Endothelial cell of umbilical vein (primary cell): Measurements from ENCODE around the gene TSPAN9. TPM values are rescaled to one million over a fixed set of nuclear protein-coding genes. Genes with fewer than 3 reads are reported as not detected.

Source experiments
- BruUV-seq: library from RNA; stranded (reverse); fragments of 400-500 nt; replicated peaks from 2 replicates; lab custom pipeline; 2021; lab: Mats Ljungman, UMichigan
- CTCF ChIA-PET: fragments of 300-600, 350-600 bp; sonication (Branson Sonifier 250); formaldehyde crosslinking; loops from one replicate; lab custom pipeline; 2021; ENCODE audit warnings: antibody characterized with exemption, inconsistent platforms; lab: Charles Lee
- POLR2A ChIA-PET: fragments of 300-600, 350-600 bp; sonication (Branson Sonifier 250); formaldehyde crosslinking; loops from one replicate; lab custom pipeline; 2021; ENCODE audit warnings: antibody characterized with exemption, inconsistent platforms; lab: Charles Lee
- DNase-seq: peaks from one replicate; pipeline ENCODE4 v3.0.0-alpha.2; 2011; ENCODE audit warnings: low read depth, low spot score
- FAIRE-seq: peaks from 2 replicates; lab custom pipeline; 2011; peaks lifted over from hg19 to GRCh38; lab: Jason Lieb, UNC
- H2AFZ ChIP-seq: 2 replicates; pipeline ENCODE4 v1.6.0; 2012; ENCODE audit warnings: low read depth, low read length, control low read depth, inconsistent platforms
- H3K27ac ChIP-seq: 2 replicates; pipeline ENCODE4 v1.5.1; 2011; ENCODE audit warnings: low read depth, mild to moderate bottlenecking, control low read depth, low read length, moderate library complexity; ENCODE audit not compliant: insufficient read depth
- H3K27me3 ChIP-seq, 2 experiments: 2 replicates each; pipeline versions ENCODE4 v1.6.0 to v1.6.1; 2011; ENCODE audit warnings: low read length in 2 of 2, mixed read lengths in 1 of 2; ENCODE audit not compliant: control insufficient read depth in 2 of 2, insufficient read depth in 2 of 2
- H3K36me3 ChIP-seq, 2 experiments: 2 replicates in 1 of 2; 3 replicates in 1 of 2; pipeline ENCODE4 v1.5.1; 2011; ENCODE audit warnings: low read length in 2 of 2, mild to moderate bottlenecking in 1 of 2, moderate library complexity in 1 of 2; ENCODE audit not compliant: control insufficient read depth in 2 of 2, insufficient read depth in 2 of 2; ENCODE audit errors: extremely low read depth in 1 of 2
- H3K4me1 ChIP-seq: 3 replicates; pipeline ENCODE4 v1.5.1; 2011; ENCODE audit warnings: mild to moderate bottlenecking, low read length; ENCODE audit not compliant: control insufficient read depth, insufficient read depth; ENCODE audit errors: extremely low read depth
- H3K4me2 ChIP-seq: 2 replicates; pipeline ENCODE4 v1.6.1; 2011; ENCODE audit warnings: low read length, control low read depth, mixed read lengths; ENCODE audit not compliant: insufficient read depth
- H3K4me3 ChIP-seq, 3 experiments: fragments of 200-600 bp in 1 of 3; sonication (generic), shearing (Covaris generic) in 1 of 3; replicated peaks in 1 of 3; 2 replicates each; pipeline ENCODE4 v1.5.1; 2011 to 2016; ENCODE audit warnings: control low read depth in 3 of 3, low read length in 3 of 3, mild to moderate bottlenecking in 2 of 3, inconsistent platforms in 1 of 3, low read depth in 1 of 3, moderate library complexity in 1 of 3; ENCODE audit not compliant: insufficient read depth in 1 of 3
- H3K79me2 ChIP-seq: 2 replicates; pipeline ENCODE4 v1.6.0; 2012; ENCODE audit warnings: low read length, inconsistent platforms; ENCODE audit not compliant: control insufficient read depth, insufficient read depth
- H3K9ac ChIP-seq: replicated peaks from 2 replicates; pipeline ENCODE3; 2011; ENCODE audit warnings: low read length, control low read depth; ENCODE audit not compliant: insufficient read depth; ENCODE audit errors: extremely low read depth
- H3K9me1 ChIP-seq: replicated peaks from 3 replicates; pipeline ENCODE4 v1.6.0; 2011; ENCODE audit warnings: mild to moderate bottlenecking, low read length; ENCODE audit not compliant: control insufficient read depth, insufficient read depth; ENCODE audit errors: extremely low read depth
- H3K9me3 ChIP-seq: replicated peaks from 2 replicates; pipeline ENCODE4 v1.5.1; 2012; ENCODE audit warnings: low read length, inconsistent platforms; ENCODE audit not compliant: control insufficient read depth, insufficient read depth
- H4K20me1 ChIP-seq: replicated peaks from 2 replicates; pipeline ENCODE3; 2011; ENCODE audit warnings: mild to moderate bottlenecking, low read length; ENCODE audit not compliant: control insufficient read depth, insufficient read depth; ENCODE audit errors: extremely low read depth
- CTCF ChIP-seq, 2 donors: IDR thresholded peaks; 1 replicate in 1 of 2; 2 replicates in 1 of 2; pipeline ENCODE4 v1.5.1; 2011; ENCODE audit warnings: low read length in 2 of 2, mild to moderate bottlenecking in 2 of 2, moderate library complexity in 2 of 2, control low read depth in 1 of 2, inconsistent platforms in 1 of 2, low read depth in 1 of 2; ENCODE audit not compliant: insufficient read depth in 1 of 2; ENCODE audit errors: extremely low read depth in 1 of 2
- EZH2 ChIP-seq: IDR thresholded peaks from 2 replicates; pipeline ENCODE4 v1.6.1; 2012; ENCODE audit warnings: borderline replicate concordance, low read depth, mild to moderate bottlenecking, moderate library complexity, low read length, inconsistent platforms; ENCODE audit not compliant: severe bottlenecking
- FOS ChIP-seq: IDR thresholded peaks from 2 replicates; pipeline ENCODE4 v1.6.1; 2011; ENCODE audit warnings: mild to moderate bottlenecking, low read length, moderate library complexity, borderline replicate concordance; ENCODE audit not compliant: insufficient read depth
- GATA2 ChIP-seq: IDR thresholded peaks from 2 replicates; pipeline ENCODE4 v1.7.0; 2011; ENCODE audit warnings: low read depth, mild to moderate bottlenecking, moderate library complexity, mixed read lengths, low read length; ENCODE audit not compliant: insufficient read length, insufficient read depth
- JUN ChIP-seq: IDR thresholded peaks from 2 replicates; pipeline ENCODE4 v1.6.1; 2011; ENCODE audit warnings: borderline replicate concordance, low read depth; ENCODE audit not compliant: insufficient read length, insufficient read depth
- MAX ChIP-seq: IDR thresholded peaks from 2 replicates; pipeline ENCODE4 v1.6.1; 2011; ENCODE audit not compliant: insufficient read depth, insufficient read length
- MYC ChIP-seq: IDR thresholded peaks from one replicate; pipeline ENCODE4 v1.6.1; 2011; ENCODE audit warnings: mild to moderate bottlenecking, low read depth, low read length
- POLR2A ChIP-seq: IDR thresholded peaks from 2 replicates; pipeline ENCODE4 v1.6.1; 2012; ENCODE audit warnings: low read depth, mild to moderate bottlenecking, control low read depth, low read length
- POLR2AphosphoS5 ChIP-seq: IDR thresholded peaks from 2 replicates; pipeline ENCODE4 v1.6.1; 2012; ENCODE audit warnings: low read depth, mild to moderate bottlenecking, control low read depth, low read length, moderate library complexity; ENCODE audit not compliant: insufficient read depth
- dilution Hi-C: fragments of 300-500 bp; cut with MboI; formaldehyde crosslinking; loops from one replicate; pipeline ENCODE4 v1.15.0; 2019; ENCODE audit warnings: low sequenced_read_pairs; ENCODE audit not compliant: extremely low pct_ligation_motif_present
- intact Hi-C: fragments of 100-400 bp; cut with micrococcal nuclease; formaldehyde crosslinking; loops from one replicate; pipeline ENCODE4 v1.10.0; 2022
- polyA plus RNA-seq, 4 experiments: library from polyadenylated mRNA; depleted of rRNA in 3 of 4; stranded (reverse) in 3 of 4; unstranded in 1 of 4; fragments of >200 nt; gene quantifications; 2 replicates each; pipeline versions ENCODE4 v1.2.1 to v1.2.3, GENCODE V29; 2011 to 2012; ENCODE audit warnings: missing spikeins in 1 of 4
- total RNA-seq: library from RNA; stranded (reverse); gene quantifications from 2 replicates; pipeline ENCODE4 v1.2.3, GENCODE V29; 2021

The TSPAN9 gene
- total and polyA plus RNA-seq, 2 donors (not counting 3 experiments of a cell fraction or from before 2014, with no cell fraction given), result 43.3 to 66.8 TPM

DNA sequence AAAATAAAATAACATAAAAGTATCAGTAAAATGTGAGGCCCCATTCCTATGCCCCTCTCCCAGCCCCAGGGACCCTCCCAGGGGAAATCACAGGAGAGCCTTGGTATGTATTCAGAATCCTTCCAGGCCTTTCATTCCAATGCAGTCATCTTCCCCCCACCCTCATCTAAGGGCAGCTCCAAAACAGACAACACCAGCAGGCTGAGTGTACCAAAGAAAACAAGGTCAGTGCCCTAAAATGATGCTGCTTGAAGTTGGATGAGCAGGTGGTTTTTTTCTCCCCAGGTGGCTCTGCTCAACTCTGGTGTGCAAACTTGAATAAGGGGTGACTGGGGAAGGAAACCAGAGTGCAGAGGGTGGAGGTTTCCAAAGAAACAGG is 56.2 kb downstream of the TSPAN9 start:
- Histone ChIP-seq H3K9ac (no peak overlapping the region), H2AFZ (no peak overlapping the region), H3K27me3 (no peaks in the 10 kb centered on the region), H3K4me3 (no peak overlapping the region), H3K79me2 (no peaks in the 10 kb centered on the region), H4K20me1 (no peaks in the 10 kb centered on the region), H3K27ac (no peak overlapping the region), H3K9me3 (no peaks in the 10 kb centered on the region), H3K36me3 (no peaks in the 10 kb centered on the region), H3K9me1 (no peaks in the 10 kb centered on the region), H3K4me1 (peaks cover 26% of the 10 kb centered on the region), H3K4me2 (no peak overlapping the region)
- FAIRE-seq (no peak), DNase-seq (no peak)
- TF ChIP-seq FOS, result no peak
- ChIA-PET CTCF (interaction anchor here (1.1 to 14.7 kb wide), 6 partner anchors 10 to 146 kb away, joined by 3 to 312 read pairs (median 4); no protein-coding TSS in a partner anchor), POLR2A (no interaction called here)
- BruUV-seq, result no TSS peak
- intact Hi-C loops (loop anchor here (2.0 kb wide), 1 partner anchor 19 kb away; no protein-coding TSS in a partner anchor), dilution Hi-C loops (loop anchor here (5.0 kb wide), 1 partner anchor 144 kb away; no protein-coding TSS in a partner anchor)

DNA sequence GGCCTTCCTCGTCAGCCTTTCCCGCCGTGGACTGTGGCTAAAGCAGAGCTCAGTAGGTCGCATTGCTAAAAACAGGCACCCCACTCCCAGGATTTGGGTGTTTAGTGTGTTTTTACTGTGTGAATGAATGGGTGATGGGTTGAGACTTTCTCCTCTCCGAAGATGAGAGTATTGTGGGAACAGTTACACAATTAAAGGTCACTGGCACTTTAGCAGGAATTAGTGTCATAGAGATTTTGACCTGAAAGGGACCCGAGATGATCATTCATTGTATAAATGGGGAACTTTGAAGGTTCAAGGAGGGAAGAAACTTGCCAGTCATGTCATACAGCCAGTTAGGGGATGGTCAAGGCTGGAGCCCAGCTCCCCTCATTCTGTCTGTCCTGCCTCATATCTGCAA is 56.9 kb downstream of the TSPAN9 start:
- no peak for DNase-seq
- Histone ChIP-seq H3K4me1 (peaks cover 24% of the 10 kb centered on the region), H3K79me2 (no peaks in the 10 kb centered on the region), H4K20me1 (no peaks in the 10 kb centered on the region), H3K9ac (no peak overlapping the region), H2AFZ (no peak overlapping the region), H3K9me1 (no peaks in the 10 kb centered on the region), H3K27me3 (no peaks in the 10 kb centered on the region), H3K4me3 (no peak overlapping the region), H3K9me3 (no peaks in the 10 kb centered on the region), H3K36me3 (no peaks in the 10 kb centered on the region), H3K27ac (no peak overlapping the region), H3K4me2 (no peak overlapping the region)
- BruUV-seq, result no TSS peak
- dilution Hi-C loops, result loop anchor here (5.0 kb wide), 1 partner anchor 143 kb away; no protein-coding TSS in a partner anchor
- intact Hi-C loops, result no loop called here
- CTCF ChIA-PET, result interaction anchor here (1.1 to 14.7 kb wide), 6 partner anchors 11 to 145 kb away, joined by 3 to 312 read pairs (median 9); no protein-coding TSS in a partner anchor
- TF ChIP-seq POLR2AphosphoS5, result no peak
- no peak for TF ChIP-seq POLR2A
- no peak for TF ChIP-seq EZH2
- no peak for TF ChIP-seq FOS
- no peak for TF ChIP-seq GATA2
- no peak for TF ChIP-seq MYC
- no peak for TF ChIP-seq JUN
- no peak for TF ChIP-seq MAX
- no peak for TF ChIP-seq CTCF (IDR thresholded peaks at IDR 0.05; ENCODE audit: extremely low read depth in 1 of 2, insufficient read depth in 1 of 2, low read depth in 1 of 2, low read length in 2 of 2)
- POLR2A ChIA-PET, result no interaction called here
- no peak for FAIRE-seq
